GM18526 (cell line): Measurements from ENCODE around the gene FOXJ3.

ENCODE experiments used
- POLR2A ChIP-seq: IDR thresholded peaks from 3 replicates; pipeline ENCODE4 v1.6.1; 2011; ENCODE audit not compliant: insufficient read length; ENCODE audit errors: extremely low read depth

Gene FOXJ3

GRCh38 chr1:42164551-42165420 lies 170.2 kb downstream of the FOXJ3 start, which contains the start of gene GUCA2A:
Gene GUCA2A (minus strand): TSS chr1:42164745. CDS start chr1:42164712, 33 bp downstream.
- TF ChIP-seq POLR2A = no peak

GRCh38 chr1:42163536-42164503 lies 171.2 kb downstream of the FOXJ3 start:
- TF ChIP-seq POLR2A = no peak

DNA sequence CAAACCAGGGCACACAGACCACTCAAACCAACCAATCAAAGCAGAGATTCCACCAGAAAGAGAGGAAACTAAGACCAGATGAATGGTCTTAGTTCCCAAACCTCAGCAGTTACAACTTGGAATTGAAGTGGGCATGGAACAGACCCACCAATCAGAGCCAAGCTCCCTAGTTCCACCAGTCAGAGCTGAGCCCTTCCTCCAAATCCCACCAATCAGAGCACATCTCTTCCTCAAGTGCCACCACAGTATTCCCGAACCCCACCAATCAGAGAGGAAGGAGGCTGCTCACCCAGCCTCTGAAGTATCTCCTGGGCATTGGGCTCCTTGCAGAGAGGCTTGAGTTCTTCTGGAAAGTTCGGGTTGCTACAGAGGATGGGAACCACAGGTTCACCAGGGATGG lies 171.9 kb downstream of the FOXJ3 start:
- no peak for TF ChIP-seq POLR2A

- TF ChIP-seq POLR2A = no peak
These were observed 172.9 kb downstream of the FOXJ3 start for GRCh38 chr1:42162181-42162580.

GRCh38 chr1:42158189-42158588 lies 176.8 kb downstream of the FOXJ3 start:
- no peak for TF ChIP-seq POLR2A

GRCh38 chr1:42157667-42158066 lies 177.4 kb downstream of the FOXJ3 start:
- no peak for TF ChIP-seq POLR2A

DNA sequence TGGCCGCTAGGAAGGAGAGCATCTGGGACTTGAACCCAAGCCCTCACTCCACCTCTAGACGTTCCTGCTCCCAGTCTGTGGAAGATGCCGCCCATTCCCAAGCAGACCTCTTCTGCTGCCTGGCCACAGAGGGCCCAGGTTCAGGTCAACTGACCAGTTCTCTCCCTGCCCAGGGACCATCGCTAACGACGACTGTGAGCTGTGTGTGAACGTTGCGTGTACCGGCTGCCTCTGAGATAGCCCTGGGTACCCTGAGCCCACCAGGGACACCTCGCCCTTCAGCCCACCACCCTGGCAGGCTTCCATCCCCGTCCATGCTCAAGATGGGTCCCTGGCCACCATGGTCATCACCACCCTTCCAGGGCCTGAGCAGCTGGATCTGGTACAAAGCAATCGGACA lies 179.7 kb downstream of the FOXJ3 start:
- TF ChIP-seq POLR2A = no peak

DNA sequence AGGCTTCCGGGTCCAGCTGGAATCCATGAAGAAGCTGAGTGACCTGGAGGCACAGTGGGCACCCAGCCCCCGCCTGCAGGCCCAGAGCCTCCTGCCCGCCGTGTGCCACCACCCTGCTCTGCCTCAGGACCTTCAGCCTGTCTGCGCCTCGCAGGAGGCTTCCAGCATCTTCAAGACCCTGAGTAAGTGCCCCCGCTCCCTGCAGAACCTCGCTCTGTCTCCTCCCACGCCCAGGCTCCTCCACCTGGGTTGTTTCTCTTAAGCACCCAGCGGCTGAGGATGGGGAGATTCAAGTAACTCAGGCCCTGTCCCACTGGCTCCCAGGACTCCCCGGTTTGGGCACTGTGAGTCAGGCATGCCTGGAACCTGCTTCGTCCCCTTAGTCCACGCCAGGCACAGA lies 180.3 kb downstream of the FOXJ3 start:
- no peak for TF ChIP-seq POLR2A

GRCh38 chr1:42153624-42154023 lies 181.4 kb downstream of the FOXJ3 start:
- no peak for TF ChIP-seq POLR2A

DNA sequence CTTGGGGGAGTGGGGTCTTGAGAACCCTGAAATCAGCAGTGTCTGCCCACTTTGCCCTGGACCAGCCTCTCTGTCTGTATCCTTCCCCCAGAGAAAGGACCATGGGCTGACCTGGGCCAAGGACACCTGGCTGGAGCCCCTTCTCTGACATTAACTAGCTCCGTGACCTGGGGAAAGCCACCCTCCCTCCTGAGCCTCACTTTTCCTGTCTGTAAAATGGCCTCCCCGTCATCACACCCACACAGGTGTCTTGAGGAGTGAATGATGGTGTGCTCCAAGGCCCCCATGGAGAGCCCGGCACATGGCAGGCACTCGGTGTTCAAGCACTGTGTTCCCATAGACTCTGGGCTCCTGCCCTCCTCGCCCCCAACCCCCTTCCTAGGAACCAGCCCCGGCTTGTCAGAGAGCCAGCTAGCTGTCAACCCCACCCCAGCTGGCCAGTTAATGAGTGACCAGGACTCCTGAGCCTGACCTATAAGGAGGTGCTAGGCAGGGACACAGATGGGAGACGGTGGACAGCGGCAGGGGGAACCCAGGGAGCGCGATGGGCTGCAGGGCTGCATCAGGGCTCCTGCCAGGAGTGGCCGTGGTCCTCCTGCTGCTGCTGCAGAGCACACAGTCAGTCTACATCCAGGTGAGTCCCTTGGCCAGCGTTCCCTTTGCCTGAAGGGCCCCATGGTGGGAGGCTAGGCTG lies 182.0 kb downstream of the FOXJ3 start, which contains the start of gene GUCA2B:
Gene GUCA2B, plus strand, starts transcription at position 504 of the 694 bp plus-strand sequence. Its CDS starts 41 bp downstream, at position 545.
- no peak for TF ChIP-seq POLR2A

- TF ChIP-seq POLR2A = no peak
These were observed 182.9 kb downstream of the FOXJ3 start for GRCh38 chr1:42152119-42152518.

GRCh38 chr1:42150651-42151050 lies 184.4 kb downstream of the FOXJ3 start:
- TF ChIP-seq POLR2A = no peak

- no peak for TF ChIP-seq POLR2A
These were observed 186.9 kb downstream of the FOXJ3 start for GRCh38 chr1:42148166-42148565.

GRCh38 chr1:42146626-42147320 lies 188.3 kb downstream of the FOXJ3 start:
- TF ChIP-seq POLR2A = no peak
